ENCODE data around the gene UBE2E2. TPM values are rescaled to one million over a fixed set of nuclear protein-coding genes. Genes with fewer than 3 reads are reported as not detected.

Gene UBE2E2
- 86.2 and 89.8 TPM in 2 replicates for total RNA-seq (ENCODE audit: low replicate concordance)

GRCh38 chr3:23202921-23203707 lies at the start of gene UBE2E2:
Gene UBE2E2 (plus strand): TSS chr3:23203327.
- Histone ChIP-seq H3K9me3 (ENCODE audit: low read depth) (no peaks in the 10 kb centered on the region), H3F3A (ENCODE audit: low read depth) (peaks cover 19% of the 10 kb centered on the region), H3K4me1 (peaks cover 28% of the 10 kb centered on the region), H2AFZ (replicated peaks) (peak within 1 kb of the TSS; percentile 84), H3K9ac (peak within 1 kb of the TSS; percentile 52), H3K27me3 (peaks cover 25% of the 10 kb centered on the region), H3K27ac (peak within 1 kb of the TSS; percentile 69), H3K4me2 (peak within 1 kb of the TSS; percentile 90), H3K4me3 (peak within 1 kb of the TSS; percentile 98), H4K20me1 (ENCODE audit: low read depth) (peaks cover 24% of the 10 kb centered on the region), H3K79me2 (ENCODE audit: low read depth) (peaks cover 45% of the 10 kb centered on the region), H3K36me3 (no peaks in the 10 kb centered on the region)
- H3K27ac Mint-ChIP-seq = peak within 1 kb of the TSS; percentile 90
- no peak for TF ChIP-seq EZH2 (IDR thresholded peaks at IDR 0.05)
- TF ChIP-seq, protein P1, sequence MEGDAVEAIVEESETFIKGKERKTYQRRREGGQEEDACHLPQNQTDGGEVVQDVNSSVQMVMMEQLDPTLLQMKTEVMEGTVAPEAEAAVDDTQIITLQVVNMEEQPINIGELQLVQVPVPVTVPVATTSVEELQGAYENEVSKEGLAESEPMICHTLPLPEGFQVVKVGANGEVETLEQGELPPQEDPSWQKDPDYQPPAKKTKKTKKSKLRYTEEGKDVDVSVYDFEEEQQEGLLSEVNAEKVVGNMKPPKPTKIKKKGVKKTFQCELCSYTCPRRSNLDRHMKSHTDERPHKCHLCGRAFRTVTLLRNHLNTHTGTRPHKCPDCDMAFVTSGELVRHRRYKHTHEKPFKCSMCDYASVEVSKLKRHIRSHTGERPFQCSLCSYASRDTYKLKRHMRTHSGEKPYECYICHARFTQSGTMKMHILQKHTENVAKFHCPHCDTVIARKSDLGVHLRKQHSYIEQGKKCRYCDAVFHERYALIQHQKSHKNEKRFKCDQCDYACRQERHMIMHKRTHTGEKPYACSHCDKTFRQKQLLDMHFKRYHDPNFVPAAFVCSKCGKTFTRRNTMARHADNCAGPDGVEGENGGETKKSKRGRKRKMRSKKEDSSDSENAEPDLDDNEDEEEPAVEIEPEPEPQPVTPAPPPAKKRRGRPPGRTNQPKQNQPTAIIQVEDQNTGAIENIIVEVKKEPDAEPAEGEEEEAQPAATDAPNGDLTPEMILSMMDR (IDR thresholded peaks at IDR 0.05) = no peak
- DNase-seq (ENCODE audit: low spot score) = peak; percentile 91
- H3K27me3 Mint-ChIP-seq (ENCODE audit: insufficient read depth, low read depth) = peaks cover 8% of the 10 kb centered on the region
- H3K4me3 Mint-ChIP-seq = peak within 1 kb of the TSS; percentile 98
- peaks cover 19% of the 10 kb centered on the region for H3K4me1 Mint-ChIP-seq
- no peaks in the 10 kb centered on the region for H3K36me3 Mint-ChIP-seq
- no peaks in the 10 kb centered on the region for H3K9me3 Mint-ChIP-seq

DNA sequence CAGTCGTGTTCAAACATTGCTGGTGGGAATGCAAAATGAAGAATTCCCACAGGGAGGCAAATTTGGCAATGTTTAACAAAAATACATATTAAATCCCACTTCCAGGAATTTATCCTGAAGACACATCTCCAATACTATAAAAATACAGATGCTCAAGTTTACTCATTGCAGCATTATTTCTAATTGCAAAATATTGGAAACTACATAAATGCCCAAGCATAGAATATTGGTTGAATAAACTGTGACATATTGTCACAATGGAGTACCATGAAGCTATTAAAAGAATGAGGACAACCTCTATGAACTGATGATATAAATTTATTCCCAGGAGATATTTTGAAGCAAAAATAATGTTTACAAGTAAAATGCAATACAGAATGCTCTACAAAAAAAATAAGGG lies 49.7 kb upstream of the UBE2E2 start:
- peaks cover 4% of the 10 kb centered on the region for H3K4me1 ChIP-seq
- peak overlapping the region; percentile 35 for H3K4me2 ChIP-seq
- no peaks in the 10 kb centered on the region for H3K36me3 Mint-ChIP-seq
- H3F3A ChIP-seq (ENCODE audit: low read depth) = no peaks in the 10 kb centered on the region
- H4K20me1 ChIP-seq (ENCODE audit: low read depth) = no peaks in the 10 kb centered on the region
- TF ChIP-seq EZH2 (IDR thresholded peaks at IDR 0.05) (no peak), EZH2phosphoT487 (IDR thresholded peaks at IDR 0.05) (no peak)
- TF ChIP-seq, protein P1 (IDR thresholded peaks at IDR 0.05) = no peak
- DNase-seq (ENCODE audit: low spot score) = no peak
- no peaks in the 10 kb centered on the region for H3K9me3 ChIP-seq (ENCODE audit: low read depth)
- H3K79me2 ChIP-seq (ENCODE audit: low read depth) = no peaks in the 10 kb centered on the region
- H3K4me3 Mint-ChIP-seq = no peak overlapping the region
- no peak overlapping the region for H3K27ac Mint-ChIP-seq
- H3K27ac ChIP-seq = no peak overlapping the region
- H3K9me3 Mint-ChIP-seq = peaks cover 9% of the 10 kb centered on the region
- no peak overlapping the region for H3K9ac ChIP-seq
- H3K4me1 Mint-ChIP-seq = no peaks in the 10 kb centered on the region
- H3K4me3 ChIP-seq = no peak overlapping the region
- H3K27me3 ChIP-seq = no peaks in the 10 kb centered on the region
- H2AFZ ChIP-seq (replicated peaks) = no peak overlapping the region
- no peaks in the 10 kb centered on the region for H3K36me3 ChIP-seq
- H3K27me3 Mint-ChIP-seq (ENCODE audit: insufficient read depth, low read depth) = no peaks in the 10 kb centered on the region

DNA sequence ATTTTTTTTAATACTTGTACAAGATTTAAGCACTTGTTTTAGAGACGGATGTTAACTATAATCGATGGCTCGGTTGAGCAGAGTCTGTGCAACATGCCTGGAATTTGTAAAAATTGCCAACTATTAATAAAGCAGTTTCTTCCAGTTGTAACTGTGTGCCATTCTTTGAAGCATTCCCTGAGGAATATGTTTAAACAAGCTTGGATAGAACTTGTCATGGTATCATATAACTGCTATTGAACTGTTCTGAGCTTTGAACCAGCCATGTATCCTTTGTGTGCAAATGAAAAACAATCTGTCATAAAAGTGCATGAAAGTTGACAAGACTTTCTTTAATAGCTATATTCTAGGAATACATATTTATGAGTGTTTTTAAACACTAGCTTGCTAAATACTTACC lies 45.8 kb upstream of the UBE2E2 start:
- no peak for DNase-seq (ENCODE audit: low spot score)
- Histone ChIP-seq H3K27ac (no peak overlapping the region), H3K9ac (no peak overlapping the region), H3F3A (ENCODE audit: low read depth) (no peaks in the 10 kb centered on the region), H3K27me3 (no peaks in the 10 kb centered on the region), H3K4me3 (no peak overlapping the region), H3K79me2 (ENCODE audit: low read depth) (no peaks in the 10 kb centered on the region), H3K4me1 (peaks cover 4% of the 10 kb centered on the region), H3K9me3 (ENCODE audit: low read depth) (no peaks in the 10 kb centered on the region), H3K36me3 (no peaks in the 10 kb centered on the region), H3K4me2 (no peak overlapping the region), H2AFZ (replicated peaks) (no peak overlapping the region), H4K20me1 (ENCODE audit: low read depth) (no peaks in the 10 kb centered on the region)
- H3K36me3 Mint-ChIP-seq = no peaks in the 10 kb centered on the region
- H3K27ac Mint-ChIP-seq = no peak overlapping the region
- TF ChIP-seq EZH2phosphoT487 (IDR thresholded peaks at IDR 0.05) (no peak), EZH2 (IDR thresholded peaks at IDR 0.05) (no peak)
- TF ChIP-seq, protein P1 (IDR thresholded peaks at IDR 0.05) = no peak
- peaks cover 9% of the 10 kb centered on the region for H3K9me3 Mint-ChIP-seq
- no peaks in the 10 kb centered on the region for H3K4me1 Mint-ChIP-seq
- no peak overlapping the region for H3K4me3 Mint-ChIP-seq
- H3K27me3 Mint-ChIP-seq (ENCODE audit: insufficient read depth, low read depth) = no peaks in the 10 kb centered on the region
